GM21737 (cell line): ENCODE measurements around the gene LTBP1.

ENCODE experiments used
- ATAC-seq: cut with Tn5 transposase; IDR thresholded peaks from one replicate; pipeline ENCODE4 v1.9.1; 2021; ENCODE audit warnings: mild to moderate bottlenecking, moderate library complexity; ENCODE audit not compliant: unreplicated experiment

Gene LTBP1

DNA sequence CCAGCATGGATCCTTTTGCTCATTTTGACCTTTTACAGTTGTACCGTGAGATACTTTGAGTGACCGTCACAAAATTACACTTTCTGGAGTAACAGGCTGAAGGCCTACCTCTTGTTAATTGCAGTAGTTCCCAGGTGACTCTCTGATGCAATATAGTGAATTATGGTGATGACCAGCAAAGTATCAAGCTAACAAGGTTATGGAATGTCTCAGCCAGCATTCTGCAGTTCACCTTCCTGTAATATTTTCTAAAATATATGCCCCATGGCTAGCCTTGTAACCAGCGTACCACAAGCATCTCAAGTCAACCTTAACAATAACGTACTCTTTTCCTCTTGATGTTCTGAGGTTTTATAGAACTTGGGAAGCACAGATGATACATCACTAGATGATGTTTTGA, 234.7 kb downstream of the LTBP1 start:
- ATAC-seq = no peak

DNA sequence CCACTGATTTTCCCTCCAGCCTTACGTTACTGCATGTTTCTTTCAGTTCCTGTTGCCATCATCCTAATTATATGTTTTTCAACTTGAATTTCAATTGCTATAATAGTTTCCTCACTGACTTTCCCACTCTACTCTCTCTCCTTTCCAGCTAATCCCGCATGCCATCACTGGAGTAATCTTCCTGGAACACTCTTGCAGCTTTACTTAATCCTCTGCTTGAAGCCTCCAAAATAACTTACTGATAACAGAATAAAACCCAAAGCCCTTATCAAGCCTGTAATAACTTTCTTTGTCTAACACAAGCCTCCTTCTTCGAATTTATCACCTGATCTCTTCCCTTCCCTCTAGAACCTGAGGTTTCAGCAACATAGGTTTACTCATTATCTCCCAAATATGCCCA, 237.3 kb downstream of the LTBP1 start:
- ATAC-seq = no peak

DNA sequence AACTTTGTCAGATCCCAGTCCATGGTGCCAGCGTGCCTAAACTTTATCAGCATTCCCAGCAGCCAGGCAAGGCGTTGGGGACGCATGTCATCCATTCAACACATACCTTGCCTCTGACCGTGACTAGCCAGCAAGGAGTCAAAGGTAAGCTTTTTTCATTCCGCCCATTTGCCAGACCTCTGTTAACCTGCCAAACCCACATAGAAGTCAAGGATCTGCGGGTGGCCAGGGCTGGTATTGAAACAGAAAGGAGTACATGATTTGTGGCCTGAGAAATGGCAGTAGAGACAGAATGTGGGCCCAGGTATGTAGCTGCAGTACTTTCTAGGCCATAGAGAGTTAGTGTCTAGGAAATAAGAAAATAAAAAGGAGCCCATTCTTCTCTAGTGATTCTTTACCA, 240.2 kb downstream of the LTBP1 start:
- ATAC-seq = no peak

DNA sequence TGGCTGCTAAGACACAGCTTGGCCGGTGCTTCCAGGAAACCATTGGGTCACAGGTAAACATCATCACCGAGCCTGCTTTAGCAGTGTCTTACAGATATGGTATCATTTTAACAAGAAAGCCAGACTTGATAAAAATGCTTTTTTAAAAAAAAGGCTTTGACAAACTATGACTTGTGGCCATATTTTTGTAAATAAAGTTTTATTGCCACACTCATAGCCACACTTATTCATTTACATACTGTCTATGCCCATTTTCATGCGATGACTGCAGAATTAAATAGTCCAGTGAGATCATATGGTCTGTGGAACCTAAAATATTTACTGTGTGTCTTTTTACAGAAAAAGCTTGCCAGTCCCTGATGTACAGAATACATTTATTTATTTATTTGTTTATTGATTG, 242.0 kb downstream of the LTBP1 start:
- ATAC-seq = no peak

DNA sequence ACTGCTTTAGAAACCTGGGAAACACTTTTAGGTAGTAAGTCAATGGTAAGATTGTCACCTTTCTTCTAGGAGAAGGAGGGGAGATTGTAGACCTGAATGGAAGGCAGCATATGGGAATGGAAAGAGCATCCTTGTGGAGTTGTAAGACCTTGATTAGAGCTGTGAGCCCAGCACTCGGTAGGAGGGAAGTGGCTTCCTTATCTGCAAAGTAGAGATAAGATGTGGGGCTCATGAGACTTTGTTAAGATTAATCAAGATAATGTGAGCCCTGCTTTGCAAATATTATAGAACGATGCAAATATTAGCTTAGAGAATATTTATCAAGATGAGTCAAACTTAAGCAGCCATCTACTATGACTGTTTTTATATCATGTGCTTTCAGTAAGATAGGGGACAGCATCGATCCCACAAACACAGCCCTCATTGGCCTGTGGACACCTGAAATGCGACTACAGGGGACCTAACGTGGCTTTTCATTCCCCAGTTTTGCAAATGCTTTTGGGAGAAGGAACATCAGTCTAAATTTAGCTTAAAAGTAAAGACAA, 243.7 kb downstream of the LTBP1 start:
- no peak for ATAC-seq

DNA sequence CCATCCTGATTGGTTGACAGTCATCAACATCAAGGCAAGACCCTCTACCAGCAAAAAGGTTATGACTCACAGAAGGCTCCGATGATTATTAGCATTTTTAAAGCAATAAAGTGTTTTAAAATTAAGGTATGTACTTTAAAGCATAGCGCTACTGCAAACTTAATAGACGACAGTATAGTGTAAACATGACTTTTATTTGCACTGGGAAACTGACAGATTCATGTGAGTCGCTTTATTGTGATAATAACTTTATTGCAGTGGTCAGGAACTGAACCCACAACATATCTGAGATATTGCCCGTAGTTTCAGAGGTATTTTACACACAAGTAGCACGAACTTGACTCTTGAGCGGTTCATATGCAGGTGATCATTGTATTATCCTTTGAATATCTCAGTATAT, 249.1 kb downstream of the LTBP1 start:
- ATAC-seq = no peak

DNA sequence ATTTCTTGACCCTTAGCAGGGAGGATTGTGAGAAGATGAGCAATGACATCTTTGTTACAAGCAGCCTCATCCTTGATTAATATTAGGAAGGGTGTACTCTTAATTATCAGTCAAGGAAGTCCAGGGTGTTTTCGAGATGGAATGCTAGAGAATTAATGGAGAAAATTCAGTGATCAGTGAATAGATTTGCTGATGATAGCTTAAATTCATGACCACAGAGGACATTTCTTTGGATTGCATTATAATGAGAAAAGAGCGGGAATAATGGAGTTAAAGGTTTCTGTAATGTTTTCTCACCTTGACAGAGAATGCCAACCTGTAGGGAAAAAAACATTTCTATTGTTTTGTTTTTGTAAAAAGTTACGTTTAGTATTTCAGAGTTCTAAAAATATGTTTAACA, 249.9 kb downstream of the LTBP1 start:
- ATAC-seq = no peak

DNA sequence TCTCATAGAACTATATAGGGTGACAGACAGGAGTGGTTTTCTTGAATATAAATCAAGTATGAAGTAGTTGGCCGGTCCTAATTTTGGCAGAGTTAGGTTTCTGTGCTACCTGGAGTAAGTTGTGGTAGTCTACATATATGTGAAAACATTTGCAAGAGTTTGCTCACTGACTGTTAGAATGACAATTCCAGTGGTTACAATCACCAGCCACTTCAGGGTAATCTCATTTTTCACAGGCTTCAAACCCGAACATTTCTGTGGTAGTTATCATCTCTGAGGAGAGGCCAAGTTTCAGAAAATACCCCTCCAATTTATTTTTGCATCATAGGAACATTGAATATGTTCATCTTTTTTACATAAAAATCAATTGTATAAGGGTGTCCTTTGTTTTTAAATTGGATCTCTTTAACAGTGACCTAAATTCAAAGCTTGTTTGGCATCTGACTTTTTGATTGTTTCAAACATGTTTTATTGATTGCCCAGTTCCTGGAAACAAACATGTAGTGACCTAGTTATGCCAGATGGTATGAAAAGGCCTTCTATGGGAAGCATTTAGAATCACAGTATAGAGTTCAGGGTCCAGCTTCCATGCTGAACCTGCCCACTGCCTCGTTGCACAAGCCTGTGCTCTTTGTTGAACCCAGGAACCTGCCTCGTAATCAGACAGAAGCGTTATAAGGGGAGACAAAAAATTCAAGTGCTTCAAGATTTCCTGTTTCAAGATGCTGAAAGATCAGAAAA, 250.6 kb downstream of the LTBP1 start:
- ATAC-seq = no peak

DNA sequence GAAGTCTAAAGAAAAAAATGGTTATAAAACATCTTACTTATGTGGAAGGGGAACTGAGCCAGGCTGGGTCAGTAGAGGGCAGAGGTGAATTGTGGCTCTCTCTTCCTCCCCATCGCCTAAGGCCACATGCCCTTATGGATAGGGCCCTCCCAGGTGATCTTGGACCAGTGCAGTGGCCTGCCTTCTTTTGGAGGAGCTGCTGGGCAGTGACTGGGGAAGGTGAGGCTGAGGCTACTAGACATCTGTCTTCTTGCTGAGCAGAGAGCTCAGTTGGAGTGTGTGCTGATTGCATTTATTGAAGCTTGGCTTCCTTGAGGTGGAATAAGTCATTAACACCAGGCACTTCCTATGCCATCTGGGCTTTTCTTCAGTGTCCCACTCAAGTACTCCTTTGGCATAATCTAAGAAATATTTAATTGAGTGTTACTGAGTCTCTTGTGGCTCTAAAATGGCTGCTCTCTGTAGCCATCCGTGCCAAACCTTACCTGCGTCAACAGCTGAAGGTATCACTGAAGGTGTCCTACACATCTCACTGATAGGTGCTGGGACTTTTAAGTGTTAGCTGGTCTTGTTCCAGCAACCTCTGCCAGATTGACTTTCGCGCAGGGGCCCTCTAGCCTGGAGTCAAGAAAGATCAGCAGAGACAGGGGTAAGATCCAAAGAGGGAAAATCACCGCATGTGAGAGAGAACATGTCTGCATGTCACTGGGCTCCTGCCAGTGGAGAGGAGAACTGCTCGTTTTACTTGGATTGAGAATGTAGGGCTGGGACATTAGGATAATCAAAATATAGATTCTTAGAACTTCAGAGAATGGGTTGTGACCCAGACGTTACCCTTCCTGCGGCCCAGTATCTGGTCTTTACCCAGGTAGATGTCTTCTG, 256.1 kb downstream of the LTBP1 start:
- ATAC-seq = no peak

DNA sequence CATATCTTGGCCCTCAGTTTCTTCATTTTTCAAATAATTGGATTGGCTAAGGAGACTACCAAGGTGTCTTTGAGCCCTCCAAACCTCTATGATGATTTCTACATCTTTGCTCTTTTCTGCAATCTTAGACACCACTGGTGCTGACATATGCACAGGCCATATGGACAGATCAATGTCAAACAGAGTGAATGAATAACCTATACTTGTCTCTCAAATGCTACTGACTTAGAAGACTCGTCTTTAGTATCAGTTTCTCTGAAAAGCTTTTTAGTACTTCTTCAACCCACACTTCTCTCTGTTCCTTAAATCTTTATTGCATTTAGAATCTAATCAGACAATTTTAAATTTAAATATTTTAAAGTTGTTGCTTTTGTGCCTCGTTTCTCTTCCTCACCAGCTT, 258.2 kb downstream of the LTBP1 start:
- ATAC-seq = peak; percentile 64

DNA sequence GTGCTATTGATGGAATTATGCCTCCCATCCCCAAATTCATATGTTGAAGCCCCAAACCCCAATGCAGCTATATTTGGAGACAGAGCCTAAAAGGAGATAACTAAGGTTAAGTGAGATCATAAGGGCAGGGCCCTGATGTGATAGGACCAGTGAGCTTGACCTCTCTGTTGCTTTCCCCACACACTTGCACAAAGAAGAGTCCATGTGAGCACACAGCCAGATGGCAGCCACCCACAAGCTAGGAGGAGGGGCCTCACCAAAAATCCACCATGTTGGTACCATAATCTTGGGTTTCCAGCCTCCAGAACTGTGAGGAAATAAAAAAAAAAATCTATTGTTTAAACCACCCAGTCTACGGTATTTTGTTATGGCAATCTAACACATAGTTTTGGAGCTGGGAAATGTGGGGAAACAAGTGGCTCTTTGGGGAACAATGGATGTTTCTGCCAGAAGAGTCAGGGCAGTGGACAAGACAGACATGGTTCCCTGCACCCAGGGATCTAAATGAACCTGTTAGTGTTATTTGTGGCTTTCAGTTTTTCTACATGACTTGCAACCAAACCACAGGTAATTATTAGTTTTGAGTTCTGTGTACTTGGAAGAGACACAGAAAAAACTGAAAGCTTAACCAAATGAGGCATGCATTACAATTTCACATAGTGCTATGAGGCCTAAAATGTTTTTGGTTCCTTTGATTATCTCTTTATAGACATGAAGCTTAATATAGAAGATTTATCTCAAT, 259.1 kb downstream of the LTBP1 start:
- ATAC-seq = peak; percentile 97

DNA sequence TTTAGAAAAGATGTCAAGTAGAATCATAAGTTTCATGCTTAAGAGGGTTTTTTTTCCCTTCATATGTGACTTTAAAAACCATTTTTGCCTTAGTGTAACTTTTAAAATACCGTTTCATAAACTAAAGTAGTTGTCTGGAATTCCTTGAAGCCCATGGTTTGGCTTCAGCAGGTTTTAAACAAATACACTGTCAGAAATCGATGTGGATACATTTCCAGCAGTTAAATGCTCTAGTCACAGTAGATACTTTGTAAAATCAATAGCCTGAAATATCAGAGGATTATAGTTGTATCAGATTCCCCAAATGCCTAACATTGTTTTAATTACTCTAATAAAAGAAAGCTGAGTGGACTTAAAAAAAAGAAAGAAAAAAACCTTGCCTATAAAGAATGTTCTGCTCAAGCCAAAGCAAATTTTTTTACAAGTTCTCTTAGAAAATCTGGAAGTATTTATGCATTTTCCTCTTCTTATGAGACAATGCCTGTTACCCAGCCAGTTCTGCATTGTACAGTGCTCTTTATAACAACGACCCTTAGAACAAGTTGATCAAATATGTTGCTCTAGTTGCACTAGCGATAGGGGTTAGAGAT, 260.5 kb downstream of the LTBP1 start:
- no peak for ATAC-seq

DNA sequence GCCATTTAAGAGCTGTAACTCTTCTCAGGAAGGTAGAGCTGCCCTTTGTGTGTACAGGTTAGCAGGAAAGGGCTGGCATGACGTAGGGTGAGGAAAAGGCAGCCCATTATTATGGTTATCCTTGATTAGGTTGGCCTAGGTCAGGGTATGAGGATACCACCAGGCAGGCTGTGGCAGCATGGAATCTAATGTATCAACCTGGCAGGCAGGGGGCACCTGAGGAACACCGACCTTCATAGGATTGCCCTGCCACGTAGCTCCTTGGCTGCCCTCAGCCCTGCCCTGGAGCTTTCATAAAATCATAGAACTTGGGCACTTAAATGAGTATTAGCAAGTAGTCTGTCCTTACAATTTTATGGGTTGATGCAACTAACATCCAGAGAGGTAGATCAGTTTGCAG, 261.6 kb downstream of the LTBP1 start:
- no peak for ATAC-seq

DNA sequence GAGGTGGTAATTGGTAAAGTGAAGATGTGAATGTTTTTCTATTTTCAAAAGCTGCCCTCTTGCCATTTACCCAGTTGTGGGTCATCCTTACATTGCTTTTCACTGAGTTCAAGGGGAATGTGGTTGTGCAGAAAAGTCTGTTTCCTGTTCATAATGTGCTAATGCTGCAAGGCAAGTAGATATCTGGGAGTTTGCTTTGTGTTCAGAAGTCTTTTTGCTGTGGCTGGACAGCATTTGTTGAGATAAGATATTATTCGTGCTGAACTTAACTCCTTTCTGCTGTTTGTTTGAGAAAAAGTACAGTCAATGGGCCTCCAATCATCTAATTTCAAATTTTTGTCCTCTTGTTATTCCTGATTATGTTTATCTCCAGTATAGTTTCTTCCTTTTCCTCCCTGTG, 263.2 kb downstream of the LTBP1 start:
- ATAC-seq = no peak

DNA sequence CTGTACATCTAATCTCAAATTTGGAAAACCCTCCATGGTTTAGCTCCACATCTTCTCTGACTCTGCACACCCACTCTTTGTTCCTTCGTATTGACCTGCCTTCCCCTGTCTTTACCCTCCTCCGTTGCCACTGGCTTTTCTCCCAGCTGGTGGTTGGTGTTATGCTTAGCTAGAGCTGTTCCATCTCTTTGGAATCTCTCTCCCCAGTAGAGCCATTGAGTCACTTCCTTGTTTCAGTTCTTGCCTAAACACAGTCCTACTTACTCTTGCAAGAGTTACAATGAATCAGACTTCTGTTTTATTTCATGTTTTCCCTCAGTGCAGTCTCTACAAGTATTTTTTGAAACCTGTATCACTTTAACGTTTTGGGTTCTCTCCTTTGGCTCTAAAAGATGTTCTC, 263.9 kb downstream of the LTBP1 start:
- no peak for ATAC-seq

DNA sequence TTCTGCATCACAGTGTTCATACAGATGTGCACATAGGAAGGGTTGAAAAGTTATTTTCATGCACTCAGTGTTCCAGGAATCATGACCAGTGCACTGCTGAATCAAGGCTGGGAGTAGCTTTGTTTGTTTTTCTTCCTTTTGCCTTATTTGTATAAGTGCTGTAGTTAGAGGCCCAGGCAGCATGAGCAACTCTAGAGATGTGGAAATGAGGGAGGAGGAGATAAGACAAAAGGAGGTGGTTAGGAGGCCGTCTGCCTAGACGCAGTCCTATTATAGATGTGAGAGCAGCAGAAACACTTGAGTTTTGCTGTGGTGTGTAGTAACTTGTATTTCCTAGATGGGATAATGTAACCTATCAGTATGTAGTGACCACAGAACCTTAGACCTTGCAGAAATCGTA, 265.4 kb downstream of the LTBP1 start:
- ATAC-seq = no peak

DNA sequence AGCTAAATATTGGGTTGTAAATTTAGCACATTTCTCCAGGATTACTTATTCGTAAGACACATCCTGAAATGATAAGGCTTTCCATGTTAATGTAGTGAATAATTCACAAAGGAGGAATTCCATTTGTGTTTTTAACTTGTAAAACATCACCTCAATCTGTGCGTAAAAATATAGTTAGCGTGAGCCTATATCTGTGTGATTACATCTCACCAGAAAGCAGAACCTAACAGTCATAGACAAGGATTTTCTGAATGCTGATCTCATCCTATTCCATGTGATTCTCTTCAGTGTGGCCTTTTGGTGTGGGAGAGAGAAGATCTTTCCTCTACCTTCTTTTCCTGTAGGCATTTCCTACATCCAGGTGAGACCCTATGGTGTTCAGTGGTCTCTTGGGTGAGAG, 266.5 kb downstream of the LTBP1 start:
- no peak for ATAC-seq

DNA sequence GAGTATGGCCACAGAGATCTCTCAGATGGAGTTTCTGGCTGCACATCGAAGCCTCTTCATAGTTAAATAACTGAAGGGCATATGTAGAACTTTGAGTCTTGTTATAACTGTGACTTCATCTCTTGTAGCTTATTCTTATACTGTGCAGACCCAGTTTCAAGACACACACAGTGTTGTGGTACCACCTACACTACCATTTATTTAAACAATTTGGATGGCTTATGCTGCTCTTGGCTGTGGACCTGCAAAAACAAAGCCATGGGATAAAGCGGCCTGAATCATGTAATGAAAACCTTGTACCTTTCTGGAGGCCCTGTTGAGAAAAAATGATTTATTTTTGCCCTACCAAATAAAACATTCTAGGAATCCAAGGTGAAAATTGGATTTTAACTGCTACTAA, 266.9 kb downstream of the LTBP1 start:
- ATAC-seq = no peak

DNA sequence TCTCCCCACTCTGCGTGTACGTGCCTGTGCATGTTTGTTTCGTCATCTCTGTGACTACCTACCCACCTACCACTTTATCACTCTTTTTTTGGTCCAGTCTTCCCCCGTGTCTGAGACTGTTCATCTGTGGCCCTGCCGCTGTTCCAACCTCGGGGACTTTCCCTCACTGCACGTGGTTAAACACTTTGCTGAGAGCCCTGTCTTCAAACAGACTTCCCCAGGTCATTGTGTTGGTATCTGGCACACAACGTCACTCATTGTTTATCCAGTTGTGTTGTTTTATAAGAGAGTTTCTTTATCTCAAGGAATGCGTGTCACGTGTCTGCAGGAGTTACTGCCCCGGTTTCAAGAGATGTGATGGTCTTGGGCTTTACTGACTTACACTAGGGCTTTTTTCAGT, 267.7 kb downstream of the LTBP1 start:
- ATAC-seq = no peak

DNA sequence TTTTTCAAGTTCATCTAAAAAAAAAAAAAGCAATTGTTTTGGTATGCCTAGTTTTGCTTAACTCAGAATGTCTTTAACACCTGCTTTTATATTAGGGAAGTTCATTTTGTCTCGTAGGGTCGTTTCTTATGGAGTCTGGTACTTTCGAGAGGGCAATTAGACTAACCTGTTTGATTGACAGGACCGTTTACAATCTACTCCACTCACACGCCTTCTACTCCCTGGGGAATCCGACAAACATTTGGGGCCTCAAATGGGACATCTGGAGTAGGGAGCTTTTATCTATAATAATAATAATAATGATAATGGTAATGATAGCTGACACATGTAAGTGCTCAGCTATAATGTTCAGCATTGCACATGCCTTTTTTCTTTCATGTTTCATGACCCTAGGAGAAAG, 268.1 kb downstream of the LTBP1 start:
- no peak for ATAC-seq

DNA sequence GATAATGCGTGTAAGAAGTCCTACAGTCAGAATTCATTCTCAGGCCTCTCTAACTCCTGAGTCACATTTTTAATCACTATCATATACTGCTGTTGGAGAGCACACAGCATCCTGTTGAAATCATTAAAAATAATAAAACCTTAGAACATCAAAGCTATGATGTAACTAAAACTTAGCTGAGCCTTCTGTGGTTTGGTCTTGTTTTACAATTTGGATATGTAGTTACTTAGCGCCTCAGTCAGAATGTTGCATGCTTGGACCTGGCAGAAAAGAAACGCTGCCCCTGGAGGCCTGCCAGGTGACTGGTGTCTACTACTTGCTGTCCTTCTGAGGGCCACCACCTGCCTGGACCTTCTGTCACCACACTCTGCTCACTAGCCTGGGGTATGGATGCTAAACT, 268.5 kb downstream of the LTBP1 start:
- no peak for ATAC-seq
